Activated T-cell treated with anti-CD3 and anti-CD28 coated beads, Interleukin-2, amount 50 U/mL, for 72 hours (primary cell): ENCODE data around the gene LIPG. TPM values are rescaled to one million over a fixed set of nuclear protein-coding genes. Genes with fewer than 3 reads are reported as not detected.

Source experiments
- ATAC-seq, 2 donors: fragments of 150-1000 bp; cut with Tn5 transposase; replicated peaks in 1 of 2; 2 replicates each; pipeline ENCODE4 v1.10.0; 2021; ENCODE audit warnings: moderate library complexity in 2 of 2, mild to moderate bottlenecking in 1 of 2
- DNase-seq, 2 donors: peaks; one replicate each; pipeline ENCODE4 v3.0.0; 2021 to 2022; ENCODE audit warnings: mixed read lengths in 1 of 2
- H3K27ac Mint-ChIP-seq: one replicate; pipeline ENCODE4 v1.8.0; 2022; ENCODE audit warnings: mild to moderate bottlenecking, moderate library complexity, mixed read lengths
- H3K27me3 Mint-ChIP-seq: one replicate; pipeline ENCODE4 v1.8.0; 2022; ENCODE audit warnings: low read depth, mixed read lengths
- H3K36me3 Mint-ChIP-seq, 2 donors: one replicate each; pipeline ENCODE4 v1.8.0; 2022; ENCODE audit warnings: mixed read lengths in 2 of 2, mild to moderate bottlenecking in 1 of 2; ENCODE audit not compliant: insufficient read depth in 2 of 2
- H3K4me1 Mint-ChIP-seq: one replicate; pipeline ENCODE4 v1.8.0; 2022; ENCODE audit warnings: low read depth, mixed read lengths
- H3K4me3 Mint-ChIP-seq, 2 donors: one replicate each; pipeline ENCODE4 v1.8.0; 2022; ENCODE audit warnings: mild to moderate bottlenecking in 2 of 2, mixed read lengths in 2 of 2, moderate library complexity in 2 of 2
- H3K9me3 Mint-ChIP-seq, 2 donors: one replicate each; pipeline ENCODE4 v1.8.0; 2022; ENCODE audit warnings: mixed read lengths in 2 of 2
- total RNA-seq, 2 donors: library from RNA; stranded (reverse); gene quantifications; one replicate each; pipeline ENCODE4 v1.2.3, GENCODE V29; 2022

The LIPG gene
- total RNA-seq, 2 donors from 2014 or later, result 0.12 TPM; not detected in 1

- H3K9me3 Mint-ChIP-seq, result no peaks in the 10 kb centered on the region
- no peak overlapping the region for H3K27ac Mint-ChIP-seq
- no peak overlapping the region for H3K4me3 Mint-ChIP-seq
- no peaks in the 10 kb centered on the region for H3K4me1 Mint-ChIP-seq
- no peaks in the 10 kb centered on the region for H3K27me3 Mint-ChIP-seq
- no peaks in the 10 kb centered on the region for H3K36me3 Mint-ChIP-seq
- ATAC-seq (no peak), DNase-seq (no peak)
Measured at GRCh38 chr18:49646873-49647272, 85.0 kb downstream of the LIPG start.

- ATAC-seq, result no peak
- Mint-ChIP-seq H3K27ac (no peak overlapping the region), H3K27me3 (no peaks in the 10 kb centered on the region), H3K4me3 (no peak overlapping the region), H3K36me3 (no peaks in the 10 kb centered on the region), H3K9me3 (no peaks in the 10 kb centered on the region), H3K4me1 (no peaks in the 10 kb centered on the region)
- no peak for DNase-seq
Measured at GRCh38 chr18:49647496-49648168, 85.8 kb downstream of the LIPG start.

GRCh38 chr18:49648326-49648725, 86.5 kb downstream of the LIPG start:
- DNase-seq, result no peak
- Mint-ChIP-seq H3K36me3 (no peaks in the 10 kb centered on the region), H3K9me3 (no peaks in the 10 kb centered on the region), H3K27me3 (no peaks in the 10 kb centered on the region), H3K27ac (no peak overlapping the region), H3K4me1 (no peaks in the 10 kb centered on the region), H3K4me3 (no peak overlapping the region)
- no peak for ATAC-seq

Other genes starting within 250 kb of the LIPG start
- 10 to 100 TPM; 74.9 to 91.6 TPM for gene DYM, start 101.4 kb upstream of the LIPG start, total RNA-seq
- gene C18orf32, start 74.8 kb upstream of the LIPG start, total RNA-seq, result 10 to 100 TPM; 28.7 to 36.2 TPM
- gene RPL17, start 69.6 kb upstream of the LIPG start, total RNA-seq, result 1,000 to 10,000 TPM; 1,686 to 1,835 TPM